ENCODE measurements around the gene RBM4.

The RBM4 gene

GRCh38 chr11:66614073-66614472 is 24.4 kb upstream of the RBM4 start:
- Histone ChIP-seq H3K9me3 (ENCODE audit: insufficient read depth, low read length, severe bottlenecking) (no peaks in the 10 kb centered on the region), H3K79me2 (ENCODE audit: insufficient read depth, low read length) (peaks cover 43% of the 10 kb centered on the region), H4K20me1 (ENCODE audit: insufficient read depth, low read length) (peaks cover 25% of the 10 kb centered on the region), H2AFZ (ENCODE audit: low read depth, low read length) (no peak overlapping the region), H3K9ac (ENCODE audit: low read depth, low read length) (no peak overlapping the region), H3K36me3 (ENCODE audit: insufficient read depth, low read length) (peaks cover 25% of the 10 kb centered on the region), H3K27ac (ENCODE audit: low read length) (no peak overlapping the region), H3K27me3 (ENCODE audit: insufficient read depth, low read length, poor library complexity) (no peaks in the 10 kb centered on the region), H3K4me1 (ENCODE audit: insufficient read depth, low read length) (peaks cover 28% of the 10 kb centered on the region), H3K4me3 (ENCODE audit: low read depth in 1 of 2, low read length in 2 of 2) (no peak overlapping the region), H3K4me2 (ENCODE audit: insufficient read depth, low read length) (no peak overlapping the region)
- ATAC-seq (ENCODE audit: insufficient read depth, low read depth): no peak
- TF ChIP-seq CTCF (IDR thresholded peaks at IDR 0.05; ENCODE audit: borderline replicate concordance, extremely low read depth, low read length, poor library complexity, severe bottlenecking): no peak
- no peak for TF ChIP-seq EZH2 (IDR thresholded peaks at IDR 0.05; ENCODE audit: borderline replicate concordance, low read depth, low read length, severe bottlenecking)
- DNase-seq: no peak

- peak; percentile 100 for DNase-seq
- Histone ChIP-seq H3K27me3 (ENCODE audit: insufficient read depth, low read length, poor library complexity) (no peaks in the 10 kb centered on the region), H3K36me3 (ENCODE audit: insufficient read depth, low read length) (peaks cover 46% of the 10 kb centered on the region), H3K4me2 (ENCODE audit: insufficient read depth, low read length) (peak within 1 kb of the TSS; percentile 91), H3K79me2 (ENCODE audit: insufficient read depth, low read length) (peaks cover 67% of the 10 kb centered on the region), H4K20me1 (ENCODE audit: insufficient read depth, low read length) (peaks cover 46% of the 10 kb centered on the region), H3K27ac (ENCODE audit: low read length) (peak within 1 kb of the TSS; percentile 95), H3K4me1 (ENCODE audit: insufficient read depth, low read length) (peaks cover 51% of the 10 kb centered on the region), H3K9me3 (ENCODE audit: insufficient read depth, low read length, severe bottlenecking) (no peaks in the 10 kb centered on the region), H3K9ac (ENCODE audit: low read depth, low read length) (peak within 1 kb of the TSS; percentile 98), H2AFZ (ENCODE audit: low read depth, low read length) (peak within 1 kb of the TSS; percentile 76), H3K4me3 (ENCODE audit: low read depth in 1 of 2, low read length in 2 of 2) (peak within 1 kb of the TSS; percentile 63 to 87)
- ATAC-seq (ENCODE audit: insufficient read depth, low read depth): peak; percentile 96
- no peak for TF ChIP-seq EZH2 (IDR thresholded peaks at IDR 0.05; ENCODE audit: borderline replicate concordance, low read depth, low read length, severe bottlenecking)
- TF ChIP-seq CTCF (IDR thresholded peaks at IDR 0.05; ENCODE audit: borderline replicate concordance, extremely low read depth, low read length, poor library complexity, severe bottlenecking): no peak
These were observed 21.9 kb upstream of the RBM4 start, which contains the start of gene RBM14 for GRCh38 chr11:66616379-66617154. RBM14 (plus strand) TSS chr11:66616630; CDS start chr11:66616721, 91 bp downstream.

GRCh38 chr11:66617155-66617834 is 21.2 kb upstream of the RBM4 start:
- Histone ChIP-seq H3K4me3 (ENCODE audit: low read depth in 1 of 2, low read length in 2 of 2) (peak overlapping the region; percentile 63 to 87), H3K4me2 (ENCODE audit: insufficient read depth, low read length) (peak overlapping the region; percentile 91), H3K4me1 (ENCODE audit: insufficient read depth, low read length) (peaks cover 57% of the 10 kb centered on the region), H3K9ac (ENCODE audit: low read depth, low read length) (peak overlapping the region; percentile 98), H3K9me3 (ENCODE audit: insufficient read depth, low read length, severe bottlenecking) (no peaks in the 10 kb centered on the region), H3K79me2 (ENCODE audit: insufficient read depth, low read length) (peaks cover 74% of the 10 kb centered on the region), H4K20me1 (ENCODE audit: insufficient read depth, low read length) (peaks cover 54% of the 10 kb centered on the region), H3K27ac (ENCODE audit: low read length) (peak overlapping the region; percentile 90), H3K36me3 (ENCODE audit: insufficient read depth, low read length) (peaks cover 53% of the 10 kb centered on the region), H2AFZ (ENCODE audit: low read depth, low read length) (no peak overlapping the region), H3K27me3 (ENCODE audit: insufficient read depth, low read length, poor library complexity) (no peaks in the 10 kb centered on the region)
- TF ChIP-seq CTCF (IDR thresholded peaks at IDR 0.05; ENCODE audit: borderline replicate concordance, extremely low read depth, low read length, poor library complexity, severe bottlenecking) (no peak), EZH2 (IDR thresholded peaks at IDR 0.05; ENCODE audit: borderline replicate concordance, low read depth, low read length, severe bottlenecking) (no peak)
- ATAC-seq (ENCODE audit: insufficient read depth, low read depth) (no peak), DNase-seq (no peak)

All from DND-41 (cell line).